ENCODE data around the gene MFRP.

GRCh38 chr11:119336744-119337469 is 9.6 kb downstream of the MFRP start:
- TF ChIP-seq ZNF830 (tag by site-specific recombination; IDR thresholded peaks at IDR 0.05; ENCODE audit: low read depth) = no peak
- no peak for TF ChIP-seq GLIS1 (tag by site-specific recombination; IDR thresholded peaks at IDR 0.05)
- no peak for TF ChIP-seq ZSCAN18 (tag by site-specific recombination; IDR thresholded peaks at IDR 0.05)
- no peak for TF ChIP-seq YY1 (tag by site-specific recombination; IDR thresholded peaks at IDR 0.05)
- no peak for TF ChIP-seq TRIM28 (IDR thresholded peaks at IDR 0.05; ENCODE audit: borderline replicate concordance, low read length)
- TF ChIP-seq CTCF (tag by site-specific recombination; IDR thresholded peaks at IDR 0.05) = no peak
- no peak for TF ChIP-seq ZNF350 (tag by site-specific recombination; IDR thresholded peaks at IDR 0.05)
- TF ChIP-seq ZEB2 (tag by site-specific recombination; IDR thresholded peaks at IDR 0.05) = no peak
- TF ChIP-seq ZBTB17 (tag by site-specific recombination; IDR thresholded peaks at IDR 0.05) = no peak

All from HEK293 (cell line).